ENCODE measurements around the gene LUC7L2.

Gene LUC7L2

DNA sequence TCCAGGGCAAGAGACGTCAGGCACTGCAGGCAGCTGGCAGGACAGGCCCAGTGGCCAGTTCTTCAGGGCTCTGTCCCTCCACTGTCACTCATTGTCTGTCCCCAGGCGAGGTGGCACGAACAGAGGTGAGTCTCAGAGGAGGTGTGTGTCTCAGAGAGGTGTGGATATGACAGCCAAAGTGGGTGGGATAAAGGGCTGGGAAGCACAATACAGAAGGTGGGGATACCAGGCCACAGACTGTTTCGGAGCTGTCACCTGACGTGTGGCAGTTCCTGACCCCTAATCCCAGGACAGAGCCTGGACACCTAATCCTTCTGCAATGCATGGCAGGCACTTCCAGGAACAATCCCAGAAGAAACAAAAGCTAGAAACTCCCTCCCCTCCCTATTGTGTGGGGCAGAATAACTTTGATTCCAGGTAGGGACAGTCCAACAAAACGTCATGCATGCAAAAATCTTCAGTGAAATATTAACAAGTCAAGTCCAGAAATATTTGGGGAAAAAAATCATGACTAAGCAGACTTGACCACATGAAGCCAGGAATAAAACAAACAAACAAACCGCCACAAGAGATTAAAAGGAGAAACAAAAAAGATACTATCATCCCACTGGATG lies 112.2 kb downstream of the LUC7L2 start:
- no peaks in the 10 kb centered on the region for H3K27me3 ChIP-seq (ENCODE audit: insufficient read depth, low read depth)
- H3K9ac ChIP-seq: no peak overlapping the region
- H3K27ac ChIP-seq: no peak overlapping the region
- H3K4me3 ChIP-seq (IDR thresholded peaks at IDR 0.05; ENCODE audit: insufficient read depth, low read depth, low read length): no peak overlapping the region
- no peak overlapping the region for H3K4me2 ChIP-seq
- TF ChIP-seq, protein P1, sequence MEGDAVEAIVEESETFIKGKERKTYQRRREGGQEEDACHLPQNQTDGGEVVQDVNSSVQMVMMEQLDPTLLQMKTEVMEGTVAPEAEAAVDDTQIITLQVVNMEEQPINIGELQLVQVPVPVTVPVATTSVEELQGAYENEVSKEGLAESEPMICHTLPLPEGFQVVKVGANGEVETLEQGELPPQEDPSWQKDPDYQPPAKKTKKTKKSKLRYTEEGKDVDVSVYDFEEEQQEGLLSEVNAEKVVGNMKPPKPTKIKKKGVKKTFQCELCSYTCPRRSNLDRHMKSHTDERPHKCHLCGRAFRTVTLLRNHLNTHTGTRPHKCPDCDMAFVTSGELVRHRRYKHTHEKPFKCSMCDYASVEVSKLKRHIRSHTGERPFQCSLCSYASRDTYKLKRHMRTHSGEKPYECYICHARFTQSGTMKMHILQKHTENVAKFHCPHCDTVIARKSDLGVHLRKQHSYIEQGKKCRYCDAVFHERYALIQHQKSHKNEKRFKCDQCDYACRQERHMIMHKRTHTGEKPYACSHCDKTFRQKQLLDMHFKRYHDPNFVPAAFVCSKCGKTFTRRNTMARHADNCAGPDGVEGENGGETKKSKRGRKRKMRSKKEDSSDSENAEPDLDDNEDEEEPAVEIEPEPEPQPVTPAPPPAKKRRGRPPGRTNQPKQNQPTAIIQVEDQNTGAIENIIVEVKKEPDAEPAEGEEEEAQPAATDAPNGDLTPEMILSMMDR (conservative IDR thresholded peaks at IDR 0.05; ENCODE audit: low read depth, low read length): no peak
- H3K79me2 ChIP-seq (ENCODE audit: insufficient read depth, low read depth): no peaks in the 10 kb centered on the region
- no peaks in the 10 kb centered on the region for H4K20me1 ChIP-seq (ENCODE audit: insufficient read depth)
- no peak overlapping the region for H2AFZ ChIP-seq (ENCODE audit: low read depth)
- H3K4me1 ChIP-seq (ENCODE audit: low read depth, poor library complexity, severe bottlenecking): no peaks in the 10 kb centered on the region
- no peaks in the 10 kb centered on the region for H3K36me3 ChIP-seq (ENCODE audit: insufficient read depth)

Measured in KMS-11 (cell line).